Body of pancreas (tissue), 4 donors: ENCODE measurements around the gene GAB2. TPM values are rescaled to one million over a fixed set of nuclear protein-coding genes. Genes with fewer than 3 reads are reported as not detected.

Experiments
- ATAC-seq: fragments of 150-250 bp; one replicate; pipeline ENCODE4 v1.9.1; 2016
- DNase-seq, 4 donors: peaks; one replicate each; pipeline ENCODE4 v3.0.0-alpha.2; 2019
- H3K27ac ChIP-seq, 4 donors: fragments of 200-600 bp; sonication (generic); 1 replicate in 3 of 4; 2 replicates in 1 of 4; pipeline versions ENCODE4 v1.5.1 to v1.6.1; 2016 to 2019; ENCODE audit warnings: mild to moderate bottlenecking in 1 of 4, mixed read lengths in 1 of 4, moderate library complexity in 1 of 4
- H3K27me3 ChIP-seq, 2 donors: fragments of 200-600 bp; sonication (generic); one replicate each; pipeline ENCODE4 v1.6.0; 2016; ENCODE audit warnings: mild to moderate bottlenecking in 1 of 2
- H3K36me3 ChIP-seq, 2 donors: fragments of 200-600 bp; sonication (generic); replicated peaks in 1 of 2; 2 replicates each; pipeline ENCODE4 v1.5.1; 2016; ENCODE audit warnings: low read depth in 2 of 2; ENCODE audit not compliant: insufficient read depth in 1 of 2
- H3K4me1 ChIP-seq: fragments of 200-600 bp; sonication (generic); one replicate; pipeline ENCODE4 v1.6.0; 2016
- H3K4me3 ChIP-seq, 2 donors: fragments of 200-600 bp; sonication (generic); 1 replicate in 1 of 2; 2 replicates in 1 of 2; pipeline ENCODE4 v1.5.1; 2016 to 2019
- H3K9me3 ChIP-seq, 3 donors: fragments of 200-600 bp; sonication (generic); 1 replicate in 2 of 3; 2 replicates in 1 of 3; pipeline ENCODE4 v1.5.1; 2016
- POLR2A ChIP-seq, 3 donors: fragments of 450-650 bp; IDR thresholded peaks; one replicate each; pipeline ENCODE4 v1.6.1; 2016; ENCODE audit warnings: antibody characterized with exemption in 3 of 3, mild to moderate bottlenecking in 2 of 3
- WGBS, 2 donors: methylation state at CpG; one replicate each; pipeline ENCODE4 v1.1.5; 2017; 5-methylcytosine and 5-hydroxymethylcytosine counted together
- intact Hi-C: fragments of 100-400 bp; cut with DNase I; formaldehyde crosslinking; loops from one replicate; pipeline ENCODE4 v1.15.1; 2023
- total RNA-seq, 2 donors: library from RNA; depleted of rRNA; stranded (reverse); fragments of >200 nt; gene quantifications; one replicate each; pipeline ENCODE4 v1.1.0, GENCODE V29; 2016
- TF ChIP-seq, protein P1 (sequence below), 7 experiments: fragments of 450-650 bp in 4 of 7; fragments of 200-600 bp in 3 of 7; sonication (generic) in 3 of 7; IDR thresholded peaks; one replicate each; pipeline ENCODE4 v1.5.1; 2016 to 2019; ENCODE audit warnings: antibody characterized with exemption in 7 of 7

Gene GAB2
- total RNA-seq, 2 donors from 2014 or later = 6.9 to 16.9 TPM

DNA sequence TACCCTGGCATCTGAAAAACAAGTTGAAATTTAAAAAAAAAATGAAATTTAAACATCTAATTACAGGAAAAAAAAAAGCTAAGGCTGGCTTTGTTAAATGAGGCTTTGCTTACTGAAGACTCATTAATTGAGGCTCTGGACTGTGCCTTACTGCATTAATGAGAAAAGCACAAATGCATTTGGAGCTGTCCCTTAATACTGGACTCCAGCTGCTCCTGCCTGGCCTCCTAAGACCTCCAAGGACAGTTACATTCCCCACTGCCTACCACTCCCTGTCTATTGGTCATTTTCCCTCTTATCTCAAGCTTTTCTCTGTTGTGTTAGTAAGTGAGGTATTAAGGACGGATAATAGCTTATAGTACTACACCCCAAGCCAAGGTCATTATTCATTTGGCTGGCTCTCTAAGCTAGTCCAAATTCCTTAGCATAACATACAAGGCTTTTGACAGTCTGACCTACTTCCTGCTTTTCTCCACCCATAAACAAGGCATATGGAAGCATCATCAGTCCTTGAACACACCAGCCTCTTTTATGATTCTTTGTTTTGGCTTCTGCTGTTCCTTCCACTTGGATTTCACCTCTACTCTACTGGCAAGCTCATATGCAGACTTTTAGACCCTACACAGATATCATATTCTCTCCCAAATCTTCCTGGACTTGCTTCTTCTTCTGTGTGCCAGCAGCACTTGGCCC, 166.4 kb downstream of the GAB2 start:
- peaks cover 8% of the 10 kb centered on the region for H3K4me1 ChIP-seq
- intact Hi-C loops = no loop called here
- DNase-seq = no peak
- TF ChIP-seq, protein P1, sequence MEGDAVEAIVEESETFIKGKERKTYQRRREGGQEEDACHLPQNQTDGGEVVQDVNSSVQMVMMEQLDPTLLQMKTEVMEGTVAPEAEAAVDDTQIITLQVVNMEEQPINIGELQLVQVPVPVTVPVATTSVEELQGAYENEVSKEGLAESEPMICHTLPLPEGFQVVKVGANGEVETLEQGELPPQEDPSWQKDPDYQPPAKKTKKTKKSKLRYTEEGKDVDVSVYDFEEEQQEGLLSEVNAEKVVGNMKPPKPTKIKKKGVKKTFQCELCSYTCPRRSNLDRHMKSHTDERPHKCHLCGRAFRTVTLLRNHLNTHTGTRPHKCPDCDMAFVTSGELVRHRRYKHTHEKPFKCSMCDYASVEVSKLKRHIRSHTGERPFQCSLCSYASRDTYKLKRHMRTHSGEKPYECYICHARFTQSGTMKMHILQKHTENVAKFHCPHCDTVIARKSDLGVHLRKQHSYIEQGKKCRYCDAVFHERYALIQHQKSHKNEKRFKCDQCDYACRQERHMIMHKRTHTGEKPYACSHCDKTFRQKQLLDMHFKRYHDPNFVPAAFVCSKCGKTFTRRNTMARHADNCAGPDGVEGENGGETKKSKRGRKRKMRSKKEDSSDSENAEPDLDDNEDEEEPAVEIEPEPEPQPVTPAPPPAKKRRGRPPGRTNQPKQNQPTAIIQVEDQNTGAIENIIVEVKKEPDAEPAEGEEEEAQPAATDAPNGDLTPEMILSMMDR (IDR thresholded peaks at IDR 0.05) = no peak
- no peak for TF ChIP-seq POLR2A (IDR thresholded peaks at IDR 0.05)
- H3K27me3 ChIP-seq = no peaks in the 10 kb centered on the region
- H3K4me3 ChIP-seq = no peak overlapping the region
- H3K36me3 ChIP-seq = no peaks in the 10 kb centered on the region
- H3K9me3 ChIP-seq = no peaks in the 10 kb centered on the region
- H3K27ac ChIP-seq = no peak overlapping the region
- WGBS, 2 donors = 5 to 12% methylated on average over 1 of the region's 1 CpG
- peak; percentile 38 for ATAC-seq

DNA sequence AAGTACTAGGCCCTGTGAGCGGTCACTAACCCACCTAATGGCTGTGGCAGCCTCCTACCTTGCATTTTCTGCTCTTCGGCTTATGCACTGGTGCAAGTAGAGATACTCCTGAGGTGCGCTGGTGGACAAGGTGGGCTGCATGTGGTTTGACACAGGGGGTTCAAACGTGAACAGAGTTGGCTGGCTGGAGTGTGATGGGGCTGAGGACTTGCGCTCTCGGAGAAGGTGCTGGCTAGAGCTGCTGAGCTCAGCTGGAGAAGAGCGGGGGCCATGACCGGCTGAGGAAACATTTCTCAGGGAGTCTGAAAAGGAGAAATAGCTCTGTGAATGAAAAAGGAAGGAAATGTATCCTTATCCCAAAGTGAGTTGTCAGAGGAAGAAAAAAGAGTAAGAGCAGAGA, 167.5 kb downstream of the GAB2 start:
- Histone ChIP-seq H3K27ac (no peak overlapping the region), H3K4me1 (peaks cover 8% of the 10 kb centered on the region), H3K36me3 (no peaks in the 10 kb centered on the region), H3K9me3 (no peaks in the 10 kb centered on the region), H3K27me3 (no peaks in the 10 kb centered on the region), H3K4me3 (no peak overlapping the region)
- WGBS, 2 donors = 92 to 95% methylated on average over 8 of the region's 8 CpGs
- intact Hi-C loops = no loop called here
- DNase-seq (no peak), ATAC-seq (no peak)
- no peak for TF ChIP-seq POLR2A (IDR thresholded peaks at IDR 0.05)
- TF ChIP-seq, protein P1 (IDR thresholded peaks at IDR 0.05) = no peak

DNA sequence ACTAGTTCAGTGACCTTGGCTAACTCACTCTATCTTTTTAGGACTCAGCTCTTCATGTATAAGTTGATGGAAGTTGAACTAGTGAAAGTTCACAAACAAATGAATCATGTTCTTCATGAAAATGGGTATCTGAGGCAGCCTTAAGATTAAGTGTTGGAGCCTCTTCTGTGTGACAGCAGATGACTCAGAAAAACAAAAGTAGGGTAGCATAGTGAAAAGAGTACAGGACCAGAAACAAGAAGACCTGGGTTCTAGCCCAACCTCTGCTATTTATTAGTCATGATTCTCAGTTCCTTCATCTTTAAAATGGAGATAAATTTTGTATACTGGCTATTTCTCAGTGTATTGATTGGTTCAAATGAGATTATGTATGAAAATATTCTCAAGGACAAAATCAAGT, 168.7 kb downstream of the GAB2 start:
- intact Hi-C loops = no loop called here
- no peak for DNase-seq
- no peak for ATAC-seq
- TF ChIP-seq POLR2A (IDR thresholded peaks at IDR 0.05) = no peak
- TF ChIP-seq, protein P1 (IDR thresholded peaks at IDR 0.05) = no peak
- Histone ChIP-seq H3K9me3 (no peaks in the 10 kb centered on the region), H3K27ac (no peak overlapping the region), H3K4me3 (no peak overlapping the region), H3K27me3 (no peaks in the 10 kb centered on the region), H3K4me1 (peaks cover 8% of the 10 kb centered on the region), H3K36me3 (no peaks in the 10 kb centered on the region)

DNA sequence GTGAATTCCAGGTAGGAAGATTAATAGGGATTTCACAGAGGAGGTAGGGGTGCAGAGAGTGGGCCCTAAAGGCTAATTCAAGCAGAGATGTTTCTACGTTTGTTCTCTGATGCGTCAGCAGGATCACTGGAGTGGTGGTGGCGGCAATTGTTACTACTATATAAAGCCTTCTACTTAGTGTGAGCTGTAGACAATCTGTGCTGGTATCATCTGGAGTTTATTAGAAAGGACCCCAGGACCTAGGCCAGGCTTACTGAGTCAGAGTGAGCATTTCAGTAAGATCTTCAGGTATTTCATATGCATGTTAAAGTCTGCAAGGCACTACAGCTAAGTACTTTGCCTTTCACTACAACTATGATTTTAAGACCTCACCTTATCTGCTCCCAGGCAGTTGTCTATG, 169.4 kb downstream of the GAB2 start:
- ATAC-seq = no peak
- no peaks in the 10 kb centered on the region for H3K9me3 ChIP-seq
- 97 to 100% methylated on average over 3 of the region's 3 CpGs for WGBS, 2 donors
- no peak for DNase-seq
- TF ChIP-seq POLR2A (IDR thresholded peaks at IDR 0.05) = no peak
- no peak overlapping the region for H3K27ac ChIP-seq
- no peaks in the 10 kb centered on the region for H3K36me3 ChIP-seq
- intact Hi-C loops = no loop called here
- no peaks in the 10 kb centered on the region for H3K27me3 ChIP-seq
- peaks cover 8% of the 10 kb centered on the region for H3K4me1 ChIP-seq
- no peak overlapping the region for H3K4me3 ChIP-seq

DNA sequence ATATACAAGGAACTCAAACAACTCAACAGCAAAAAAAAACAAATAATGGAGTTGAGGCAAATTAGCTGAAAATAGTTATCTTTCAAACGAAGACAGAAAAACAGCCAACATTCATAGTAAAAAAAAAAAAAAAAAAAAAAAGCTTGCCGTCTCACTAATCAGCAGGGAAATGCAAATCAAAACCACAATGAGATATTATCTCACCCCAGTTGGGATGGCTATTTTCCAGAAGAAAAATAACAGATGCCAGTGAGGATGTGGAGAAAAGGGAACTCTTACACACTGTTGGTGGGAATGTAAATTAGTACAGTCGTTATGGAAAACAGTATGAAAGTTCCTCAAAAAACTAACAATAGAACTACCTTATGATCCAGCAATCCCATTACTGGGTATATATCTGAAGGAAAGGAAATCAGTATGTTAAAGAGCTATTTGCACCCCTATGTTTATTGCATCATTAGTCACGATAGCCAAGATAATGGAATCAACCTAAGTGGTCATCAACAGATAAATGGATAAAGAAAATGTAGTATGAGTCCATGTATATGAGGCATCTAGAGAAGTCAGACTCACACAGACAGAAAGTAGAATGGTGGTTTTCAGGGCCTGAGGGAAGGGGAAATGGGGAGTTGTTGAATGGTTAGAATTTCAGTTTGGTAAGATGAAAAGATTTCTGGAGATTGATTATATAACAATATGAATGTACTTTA, 172.9 kb downstream of the GAB2 start:
- Histone ChIP-seq H3K36me3 (no peaks in the 10 kb centered on the region), H3K9me3 (no peaks in the 10 kb centered on the region), H3K27me3 (no peaks in the 10 kb centered on the region), H3K4me1 (no peaks in the 10 kb centered on the region), H3K27ac (no peak overlapping the region), H3K4me3 (no peak overlapping the region)
- no peak for DNase-seq
- TF ChIP-seq, protein P1 (IDR thresholded peaks at IDR 0.05) = no peak
- TF ChIP-seq POLR2A (IDR thresholded peaks at IDR 0.05) = no peak
- intact Hi-C loops = no loop called here
- ATAC-seq = no peak
- 59 to 79% methylated on average over 4 of the region's 4 CpGs for WGBS, 2 donors
